NB4 (cell line): ENCODE measurements around the gene PCDH15.

ENCODE experiments used
- CTCF ChIP-seq: IDR thresholded peaks from one replicate; pipeline ENCODE4 v1.5.1; 2012; ENCODE audit warnings: low read depth, low read length
- MAX ChIP-seq: IDR thresholded peaks from 2 replicates; pipeline ENCODE4 v1.6.1; 2011; ENCODE audit warnings: low read depth, low read length
- POLR2A ChIP-seq: IDR thresholded peaks from 2 replicates; pipeline ENCODE4 v1.6.1; 2011; ENCODE audit warnings: mild to moderate bottlenecking; ENCODE audit not compliant: insufficient read length; ENCODE audit errors: extremely low read depth

- TF ChIP-seq MAX, result no peak
- no peak for TF ChIP-seq CTCF
- TF ChIP-seq POLR2A, result no peak
Measured at GRCh38 chr10:53980210-53980609, 820.8 kb downstream of the PCDH15 start.
